ENCODE data around the gene DPP4.

DPP4 gene

GRCh38 chr2:162073888-162074631 is at the start of gene DPP4:
Gene DPP4, minus strand, starts transcription at chr2:162074215. Its CDS starts 234 bp downstream, at chr2:162073981.
- peak; percentile 35 to 52 for DNase-seq

- no peak for DNase-seq
These were observed 44.4 kb upstream of the DPP4 start for GRCh38 chr2:162118166-162119031.

- no peak for DNase-seq
These were observed 42.3 kb upstream of the DPP4 start for GRCh38 chr2:162116352-162116751.

- no peak for DNase-seq
These were observed 41.1 kb upstream of the DPP4 start for GRCh38 chr2:162115076-162115475.

- DNase-seq, result no peak
These were observed 40.3 kb upstream of the DPP4 start for GRCh38 chr2:162114271-162114670.

- no peak for DNase-seq
These were observed 39.8 kb upstream of the DPP4 start for GRCh38 chr2:162113776-162114168.

GRCh38 chr2:162113088-162113775 is 39.2 kb upstream of the DPP4 start:
- DNase-seq, result no peak

GRCh38 chr2:162111958-162112850 is 38.2 kb upstream of the DPP4 start:
- no peak for DNase-seq

GRCh38 chr2:162107361-162107901 is 33.4 kb upstream of the DPP4 start:
- DNase-seq, result no peak

GRCh38 chr2:162106746-162107145 is 32.7 kb upstream of the DPP4 start:
- DNase-seq, result no peak

GRCh38 chr2:162106146-162106551 is 32.1 kb upstream of the DPP4 start:
- no peak for DNase-seq

- DNase-seq, result no peak
These were observed 29.5 kb upstream of the DPP4 start for GRCh38 chr2:162103443-162104009.

- no peak for DNase-seq
These were observed 26.6 kb upstream of the DPP4 start for GRCh38 chr2:162100579-162100978.

- DNase-seq, result no peak
These were observed 25.8 kb upstream of the DPP4 start for GRCh38 chr2:162099836-162100235.

- DNase-seq, result no peak
These were observed 18.9 kb upstream of the DPP4 start for GRCh38 chr2:162092658-162093556.

GRCh38 chr2:162092008-162092390 is 18.0 kb upstream of the DPP4 start:
- no peak for DNase-seq

- peak in 1 of 2 donors; percentile 20 for DNase-seq
These were observed 17.5 kb upstream of the DPP4 start for GRCh38 chr2:162091325-162092007.

GRCh38 chr2:162090109-162090508 is 16.1 kb upstream of the DPP4 start:
- no peak for DNase-seq

- no peak for DNase-seq
These were observed 12.9 kb upstream of the DPP4 start for GRCh38 chr2:162086904-162087303.

Data from CD4-positive, alpha-beta T cell treated with Interleukin-1 beta for 1 hour (primary cell).